ENCODE results near the gene CMSS1.
"Not testable (repeated sequence)": the region's sequence is repeated elsewhere in the genome, so short reads cannot be mapped to it uniquely, and the experiment has no call there.

The CMSS1 gene

DNA sequence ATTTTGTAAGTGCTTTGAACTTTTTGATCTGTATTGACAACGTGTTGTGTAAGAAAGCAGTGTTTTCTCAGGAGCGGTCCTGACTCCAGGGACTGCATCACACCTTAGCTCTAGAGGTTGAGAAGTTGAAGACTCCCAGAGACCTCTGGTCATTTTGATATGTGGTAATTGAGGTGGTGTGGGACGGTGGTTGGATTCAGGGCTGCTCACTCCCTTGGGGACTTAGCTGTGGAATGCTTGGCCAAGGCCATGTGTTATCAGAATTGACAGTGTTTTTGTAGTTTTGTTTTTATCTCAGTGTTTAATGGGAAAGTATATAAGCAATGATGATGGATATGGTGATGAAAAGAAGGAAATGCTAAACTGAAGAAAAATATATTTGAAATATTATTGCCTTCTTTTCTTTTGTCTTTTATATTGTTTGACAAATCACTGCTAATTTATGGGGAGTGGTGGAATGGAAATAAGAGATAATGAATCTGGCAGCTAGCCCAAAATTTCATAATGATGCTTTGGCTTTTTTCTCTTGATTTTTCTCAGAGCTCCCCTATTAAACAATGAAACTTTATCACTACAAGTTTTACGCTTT, 16.0 kb downstream of the CMSS1 start:
- FAIRE-seq (no peak), DNase-seq (ENCODE audit: insufficient read length, low spot score) (no peak)
- TF ChIP-seq, protein P1, sequence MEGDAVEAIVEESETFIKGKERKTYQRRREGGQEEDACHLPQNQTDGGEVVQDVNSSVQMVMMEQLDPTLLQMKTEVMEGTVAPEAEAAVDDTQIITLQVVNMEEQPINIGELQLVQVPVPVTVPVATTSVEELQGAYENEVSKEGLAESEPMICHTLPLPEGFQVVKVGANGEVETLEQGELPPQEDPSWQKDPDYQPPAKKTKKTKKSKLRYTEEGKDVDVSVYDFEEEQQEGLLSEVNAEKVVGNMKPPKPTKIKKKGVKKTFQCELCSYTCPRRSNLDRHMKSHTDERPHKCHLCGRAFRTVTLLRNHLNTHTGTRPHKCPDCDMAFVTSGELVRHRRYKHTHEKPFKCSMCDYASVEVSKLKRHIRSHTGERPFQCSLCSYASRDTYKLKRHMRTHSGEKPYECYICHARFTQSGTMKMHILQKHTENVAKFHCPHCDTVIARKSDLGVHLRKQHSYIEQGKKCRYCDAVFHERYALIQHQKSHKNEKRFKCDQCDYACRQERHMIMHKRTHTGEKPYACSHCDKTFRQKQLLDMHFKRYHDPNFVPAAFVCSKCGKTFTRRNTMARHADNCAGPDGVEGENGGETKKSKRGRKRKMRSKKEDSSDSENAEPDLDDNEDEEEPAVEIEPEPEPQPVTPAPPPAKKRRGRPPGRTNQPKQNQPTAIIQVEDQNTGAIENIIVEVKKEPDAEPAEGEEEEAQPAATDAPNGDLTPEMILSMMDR (IDR thresholded peaks at IDR 0.05; ENCODE audit: insufficient read depth, missing control alignments), result no peak

DNA sequence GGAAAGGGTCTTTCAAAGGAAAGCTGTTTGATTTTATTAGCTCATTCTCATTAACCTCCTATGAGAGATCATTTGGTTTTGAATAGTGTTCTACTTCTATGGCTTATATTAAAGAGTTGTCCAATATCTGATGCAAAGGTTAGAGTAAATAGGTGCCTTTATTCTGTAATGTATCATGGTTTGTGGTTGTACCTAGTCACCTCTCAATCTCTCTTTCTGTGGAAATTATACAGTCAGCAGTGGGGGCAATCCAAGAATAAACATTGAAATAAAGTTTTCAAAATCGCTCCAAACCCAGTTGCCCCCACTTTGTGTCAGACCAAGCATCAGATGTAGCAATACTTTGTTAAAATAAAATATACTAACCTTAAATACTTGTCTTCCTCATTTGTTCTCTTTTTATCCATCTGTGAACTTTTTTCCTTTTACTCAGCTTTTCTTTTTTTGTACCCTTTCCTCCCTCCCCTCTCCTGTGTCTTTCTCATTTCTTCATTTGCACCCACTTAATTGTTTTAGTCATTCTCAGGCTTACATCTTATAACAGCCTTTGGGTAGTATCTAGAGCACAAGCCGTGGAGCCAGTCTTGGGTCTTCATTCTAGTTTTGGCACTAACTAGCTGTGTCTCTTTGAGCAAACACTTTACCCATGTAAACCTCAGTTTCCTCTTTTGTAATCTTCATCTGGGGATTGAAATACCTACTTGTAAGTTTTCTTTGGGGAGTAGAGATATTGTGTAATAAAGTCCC, 16.7 kb downstream of the CMSS1 start:
- TF ChIP-seq, protein P1 (IDR thresholded peaks at IDR 0.05; ENCODE audit: insufficient read depth, missing control alignments), result no peak
- DNase-seq (ENCODE audit: insufficient read length, low spot score) (no peak), FAIRE-seq (no peak)

DNA sequence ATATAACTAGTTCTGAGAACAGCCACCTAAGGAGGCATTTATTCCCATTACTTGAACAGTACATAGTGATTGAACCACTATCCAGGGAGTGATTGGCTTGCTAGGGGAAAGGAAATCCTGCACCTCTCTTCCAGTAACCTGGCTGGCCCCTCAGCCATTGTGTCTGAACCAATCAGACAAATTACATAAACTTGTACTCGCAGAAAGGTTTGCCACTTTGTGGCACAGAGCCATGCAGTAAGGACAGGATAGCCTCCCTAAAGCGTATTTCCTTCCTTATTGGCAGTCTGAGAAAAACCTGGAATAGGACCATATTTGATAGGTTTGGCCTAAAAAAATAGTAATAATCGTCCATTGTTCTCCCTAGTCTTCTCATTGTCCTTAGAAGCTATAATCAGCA, 19.0 kb downstream of the CMSS1 start:
- DNase-seq (ENCODE audit: insufficient read length, low spot score) (no peak), FAIRE-seq (no peak)
- TF ChIP-seq, protein P1 (IDR thresholded peaks at IDR 0.05; ENCODE audit: insufficient read depth, missing control alignments), result no peak

GRCh38 chr3:99837715-99838114, 20.1 kb downstream of the CMSS1 start:
- FAIRE-seq (no peak), DNase-seq (ENCODE audit: insufficient read length, low spot score) (no peak)
- TF ChIP-seq, protein P1 (IDR thresholded peaks at IDR 0.05; ENCODE audit: insufficient read depth, missing control alignments), result no peak

- FAIRE-seq, result no peak
- DNase-seq (ENCODE audit: insufficient read length, low spot score), result no peak
- TF ChIP-seq, protein P1 (IDR thresholded peaks at IDR 0.05; ENCODE audit: insufficient read depth, missing control alignments), result no peak
These were observed 21.1 kb downstream of the CMSS1 start for GRCh38 chr3:99838755-99839154.

DNA sequence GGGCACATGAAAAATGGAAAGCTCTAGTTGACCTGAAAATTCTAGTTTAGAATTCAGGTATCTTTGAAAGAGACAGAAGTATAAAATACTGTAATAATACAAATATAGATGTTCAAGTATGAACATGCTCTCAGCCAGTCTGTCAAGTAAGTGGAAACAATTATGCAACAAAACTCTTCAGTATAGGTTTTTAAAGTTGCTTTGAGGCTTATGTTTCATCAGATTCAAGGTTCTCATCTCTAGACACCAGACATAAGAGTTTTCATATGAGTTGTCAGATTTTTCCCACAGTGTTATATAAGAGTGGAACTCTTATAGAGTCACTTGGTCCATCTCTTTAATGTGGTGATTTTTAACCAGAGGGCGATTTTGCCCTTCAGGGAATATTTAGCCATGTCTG, 22.0 kb downstream of the CMSS1 start:
- FAIRE-seq (no peak), DNase-seq (ENCODE audit: insufficient read length, low spot score) (no peak)
- TF ChIP-seq, protein P1 (IDR thresholded peaks at IDR 0.05; ENCODE audit: insufficient read depth, missing control alignments), result no peak

GRCh38 chr3:99841949-99842348, 24.3 kb downstream of the CMSS1 start:
- FAIRE-seq; DNase-seq (ENCODE audit: insufficient read length, low spot score): not testable (repeated sequence)

Measured in D721Med (cell line).